Measurements from ENCODE around the gene RAB3C. TPM values are rescaled to one million over a fixed set of nuclear protein-coding genes. Genes with fewer than 3 reads are reported as not detected.
"Not testable (repeated sequence)": the region's sequence is repeated elsewhere in the genome, so short reads cannot be mapped to it uniquely, and the experiment has no call there.

RAB3C gene
- total RNA-seq, 1 experiment from 2014 or later = 13.3 TPM

GRCh38 chr5:58598440-58598839 is 15.6 kb downstream of the RAB3C start:
- TF ChIP-seq, protein P1, sequence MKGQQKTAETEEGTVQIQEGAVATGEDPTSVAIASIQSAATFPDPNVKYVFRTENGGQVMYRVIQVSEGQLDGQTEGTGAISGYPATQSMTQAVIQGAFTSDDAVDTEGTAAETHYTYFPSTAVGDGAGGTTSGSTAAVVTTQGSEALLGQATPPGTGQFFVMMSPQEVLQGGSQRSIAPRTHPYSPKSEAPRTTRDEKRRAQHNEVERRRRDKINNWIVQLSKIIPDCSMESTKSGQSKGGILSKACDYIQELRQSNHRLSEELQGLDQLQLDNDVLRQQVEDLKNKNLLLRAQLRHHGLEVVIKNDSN (CRISPR knock-in tag; IDR thresholded peaks at IDR 0.05) = no peak
- TF ChIP-seq NFYB (CRISPR knock-in tag; conservative IDR thresholded peaks at IDR 0.05; ENCODE audit: low read depth) (no peak), CBFB (CRISPR knock-in tag; IDR thresholded peaks at IDR 0.05; ENCODE audit: low read depth) (no peak), ZNF317 (CRISPR knock-in tag; IDR thresholded peaks at IDR 0.05; ENCODE audit: borderline replicate concordance, low read depth) (no peak), NR2C2 (CRISPR knock-in tag; IDR thresholded peaks at IDR 0.05) (no peak), PREB (CRISPR knock-in tag; IDR thresholded peaks at IDR 0.05; ENCODE audit: borderline replicate concordance) (no peak), ZNF138 (CRISPR knock-in tag; conservative IDR thresholded peaks at IDR 0.05) (no peak), ZNF281 (CRISPR knock-in tag; IDR thresholded peaks at IDR 0.05) (no peak), CREB1 (CRISPR knock-in tag; IDR thresholded peaks at IDR 0.05) (no peak), CTCF (IDR thresholded peaks at IDR 0.05) (no peak), MXD4 (CRISPR knock-in tag; IDR thresholded peaks at IDR 0.05; ENCODE audit: borderline replicate concordance) (no peak), ZNF671 (CRISPR knock-in tag; IDR thresholded peaks at IDR 0.05) (no peak)
- POLR2A ChIA-PET = no interaction called here
- peaks cover 19% of the 10 kb centered on the region for H3K9me3 Mint-ChIP-seq

DNA sequence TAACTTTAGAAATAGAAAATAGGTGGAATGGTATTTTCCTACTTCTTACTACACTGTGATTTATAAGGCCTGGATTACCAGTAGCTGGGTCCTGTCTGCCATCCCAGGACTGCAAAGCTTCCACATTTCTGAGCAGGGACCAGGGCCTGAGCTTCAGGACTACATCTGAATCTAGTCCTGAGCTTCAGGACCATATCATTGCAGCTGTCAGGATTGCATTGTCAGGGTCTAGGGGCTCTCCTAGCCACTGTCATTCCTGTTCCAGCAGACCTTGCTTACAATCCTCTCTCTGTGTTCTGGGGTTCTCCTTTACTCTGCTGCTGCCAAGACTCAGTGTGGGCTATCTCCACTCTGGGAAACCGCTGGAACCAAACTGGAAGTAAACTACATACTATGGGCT is 16.3 kb downstream of the RAB3C start:
- peaks cover 27% of the 10 kb centered on the region for H3K9me3 Mint-ChIP-seq
- H3K27me3 Mint-ChIP-seq (ENCODE audit: low read depth) = peaks cover 3% of the 10 kb centered on the region
- peaks cover 15% of the 10 kb centered on the region for H3K4me1 Mint-ChIP-seq
- H3K36me3 Mint-ChIP-seq = peaks cover 27% of the 10 kb centered on the region
- no peak overlapping the region for H3K4me3 Mint-ChIP-seq
- DNase-seq (ENCODE audit: low spot score) (no peak), ATAC-seq (peak; percentile 58; the same call in 1 of the 2 replicates)
- H3K27ac Mint-ChIP-seq = no peak overlapping the region
- ChIA-PET POLR2A (no interaction called here), CTCF (no interaction called here)
- TF ChIP-seq FOXP1 (CRISPR knock-in tag; IDR thresholded peaks at IDR 0.05; ENCODE audit: borderline replicate concordance) (no peak), NR1H2 (CRISPR knock-in tag; IDR thresholded peaks at IDR 0.05) (no peak), ATF1 (CRISPR knock-in tag; IDR thresholded peaks at IDR 0.05) (no peak), NR3C1 (CRISPR knock-in tag; conservative IDR thresholded peaks at IDR 0.05; ENCODE audit: low read depth) (no peak), SMAD4 (CRISPR knock-in tag; IDR thresholded peaks at IDR 0.05) (no peak), ZNF396 (CRISPR knock-in tag; IDR thresholded peaks at IDR 0.05; ENCODE audit: borderline replicate concordance) (no peak), IRF2 (CRISPR knock-in tag; IDR thresholded peaks at IDR 0.05; ENCODE audit: borderline replicate concordance, low read depth) (no peak), GABPB1 (CRISPR knock-in tag; IDR thresholded peaks at IDR 0.05) (no peak), HMGA2 (CRISPR knock-in tag; IDR thresholded peaks at IDR 0.05) (no peak)
- TF ChIP-seq, protein P2, sequence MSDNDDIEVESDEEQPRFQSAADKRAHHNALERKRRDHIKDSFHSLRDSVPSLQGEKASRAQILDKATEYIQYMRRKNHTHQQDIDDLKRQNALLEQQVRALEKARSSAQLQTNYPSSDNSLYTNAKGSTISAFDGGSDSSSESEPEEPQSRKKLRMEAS (CRISPR knock-in tag; IDR thresholded peaks at IDR 0.05) = no peak

More at GRCh38 chr5:58598440-58598839, 15.6 kb downstream of the RAB3C start:
- H3K4me3 Mint-ChIP-seq = no peak overlapping the region
- peaks cover 15% of the 10 kb centered on the region for H3K4me1 Mint-ChIP-seq
- H3K27ac Mint-ChIP-seq = no peak overlapping the region
- H3K36me3 Mint-ChIP-seq = peaks cover 21% of the 10 kb centered on the region
- DNase-seq (ENCODE audit: low spot score) (no peak), ATAC-seq (no peak)
- CTCF ChIA-PET = no interaction called here
- H3K27me3 Mint-ChIP-seq (ENCODE audit: low read depth) = peaks cover 3% of the 10 kb centered on the region

DNA sequence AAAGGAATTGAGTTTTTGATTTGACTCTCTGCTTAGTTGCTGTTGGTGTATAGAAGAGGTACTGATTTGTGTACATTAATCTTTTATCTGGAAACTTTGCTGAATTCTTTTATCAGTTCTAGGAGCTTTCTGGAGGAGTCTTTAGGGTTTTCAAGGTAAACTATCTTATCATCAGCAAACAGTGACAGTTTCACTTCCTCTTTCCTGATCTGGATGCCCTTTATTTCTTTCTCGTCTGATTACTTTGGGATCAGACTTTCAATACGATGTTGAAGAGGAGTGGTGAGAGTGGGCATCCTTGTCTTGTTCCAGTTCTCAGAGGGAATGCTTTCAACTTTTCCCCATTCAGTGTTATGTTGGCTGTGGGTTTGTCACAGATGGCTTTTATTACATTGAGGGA is 17.7 kb downstream of the RAB3C start:
- POLR2A ChIA-PET; H3K27me3 Mint-ChIP-seq (ENCODE audit: low read depth); H3K4me3 Mint-ChIP-seq; CTCF ChIA-PET; DNase-seq (ENCODE audit: low spot score); ATAC-seq; H3K27ac Mint-ChIP-seq: not testable (repeated sequence)
- Mint-ChIP-seq H3K36me3 (peaks cover 39% of the 10 kb centered on the region), H3K9me3 (peaks cover 37% of the 10 kb centered on the region), H3K4me1 (peaks cover 15% of the 10 kb centered on the region)

DNA sequence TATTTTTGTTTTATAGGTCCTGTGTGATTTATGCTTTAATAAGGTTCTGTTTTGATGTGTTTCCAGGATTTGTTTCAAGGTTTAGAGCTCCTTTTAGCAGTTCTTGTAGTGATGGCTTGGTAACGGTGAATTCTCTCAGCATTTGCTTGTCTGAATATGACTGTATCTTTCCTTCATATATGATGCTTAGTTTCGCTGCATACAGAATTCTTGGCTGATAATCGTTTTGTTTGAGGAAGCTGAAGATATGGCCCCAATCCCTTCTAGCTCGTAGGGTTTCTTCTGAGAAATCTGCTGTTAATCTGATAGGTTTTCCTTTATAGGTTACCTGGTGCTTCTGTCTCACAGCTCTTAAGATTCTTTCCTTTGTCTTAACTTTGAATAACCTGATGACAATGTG is 20.0 kb downstream of the RAB3C start:
- H3K27me3 Mint-ChIP-seq (ENCODE audit: low read depth); ATAC-seq; DNase-seq (ENCODE audit: low spot score); H3K27ac Mint-ChIP-seq; H3K4me3 Mint-ChIP-seq; CTCF ChIA-PET; POLR2A ChIA-PET: not testable (repeated sequence)
- peaks cover 15% of the 10 kb centered on the region for H3K4me1 Mint-ChIP-seq
- H3K36me3 Mint-ChIP-seq = peaks cover 58% of the 10 kb centered on the region
- H3K9me3 Mint-ChIP-seq = peaks cover 57% of the 10 kb centered on the region
